ENCODE data around the gene RTF2.

Gene RTF2, protein sequence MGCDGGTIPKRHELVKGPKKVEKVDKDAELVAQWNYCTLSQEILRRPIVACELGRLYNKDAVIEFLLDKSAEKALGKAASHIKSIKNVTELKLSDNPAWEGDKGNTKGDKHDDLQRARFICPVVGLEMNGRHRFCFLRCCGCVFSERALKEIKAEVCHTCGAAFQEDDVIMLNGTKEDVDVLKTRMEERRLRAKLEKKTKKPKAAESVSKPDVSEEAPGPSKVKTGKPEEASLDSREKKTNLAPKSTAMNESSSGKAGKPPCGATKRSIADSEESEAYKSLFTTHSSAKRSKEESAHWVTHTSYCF

DNA sequence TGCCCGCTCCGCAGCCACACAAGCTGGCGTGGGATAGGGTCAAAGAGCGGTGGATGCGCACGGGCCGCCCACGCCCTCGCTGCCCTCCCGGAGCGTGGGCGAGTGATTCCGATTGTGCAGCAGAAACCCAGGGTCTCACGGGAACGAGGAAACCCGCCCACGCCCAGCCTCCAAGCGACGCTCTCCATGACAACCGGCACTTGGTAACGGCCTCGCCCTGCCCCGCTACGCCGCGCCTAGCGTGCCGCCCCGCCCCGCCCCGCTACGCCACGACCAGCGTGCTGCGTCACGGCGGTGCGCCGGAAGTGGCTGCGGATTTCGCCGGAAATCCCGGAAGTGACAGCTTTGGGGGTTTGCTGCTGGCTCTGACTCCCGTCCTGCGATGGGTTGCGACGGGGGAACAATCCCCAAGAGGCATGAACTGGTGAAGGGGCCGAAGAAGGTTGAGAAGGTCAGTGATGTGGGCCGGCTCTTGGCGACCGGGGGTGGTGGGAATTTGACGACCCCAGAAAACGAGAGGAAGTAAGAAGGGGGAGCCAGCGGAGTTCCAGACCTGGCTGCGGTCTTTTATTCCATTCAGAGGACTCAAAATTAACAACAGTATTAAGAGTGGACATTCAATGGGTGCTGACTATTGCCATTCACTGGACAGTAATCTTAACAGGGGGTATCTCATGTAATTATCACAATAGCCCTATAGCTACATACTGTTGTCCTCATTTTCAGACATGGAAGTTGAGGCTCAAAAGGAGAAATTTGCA is at the start of gene RTF2:
TSS of gene RTF2 (plus strand) at position 312 of the 761 bp plus-strand sequence. CDS start at position 383, 71 bp downstream.
- peak; percentile 92 for DNase-seq

DNA sequence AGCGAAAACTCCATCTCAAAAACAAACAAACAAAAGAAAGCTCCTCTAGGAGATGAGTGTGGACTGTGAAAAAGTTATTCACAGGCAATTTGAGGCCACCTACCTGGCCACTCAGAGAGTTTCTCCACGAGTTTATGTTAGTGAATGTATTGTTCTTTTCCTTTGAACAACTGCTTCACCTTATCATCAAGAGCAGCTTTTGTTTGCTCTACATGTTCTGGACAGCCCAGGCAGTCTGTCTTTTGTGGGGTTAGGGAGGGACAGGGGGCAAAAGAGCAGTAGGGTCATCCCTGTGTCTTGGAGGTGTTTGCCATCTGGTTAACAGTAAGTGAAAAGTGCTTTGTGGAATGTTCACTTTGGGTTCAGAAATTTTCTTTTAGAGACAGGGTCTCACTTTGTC is 48.4 kb upstream of the RTF2 start:
- DNase-seq, result no peak

DNA sequence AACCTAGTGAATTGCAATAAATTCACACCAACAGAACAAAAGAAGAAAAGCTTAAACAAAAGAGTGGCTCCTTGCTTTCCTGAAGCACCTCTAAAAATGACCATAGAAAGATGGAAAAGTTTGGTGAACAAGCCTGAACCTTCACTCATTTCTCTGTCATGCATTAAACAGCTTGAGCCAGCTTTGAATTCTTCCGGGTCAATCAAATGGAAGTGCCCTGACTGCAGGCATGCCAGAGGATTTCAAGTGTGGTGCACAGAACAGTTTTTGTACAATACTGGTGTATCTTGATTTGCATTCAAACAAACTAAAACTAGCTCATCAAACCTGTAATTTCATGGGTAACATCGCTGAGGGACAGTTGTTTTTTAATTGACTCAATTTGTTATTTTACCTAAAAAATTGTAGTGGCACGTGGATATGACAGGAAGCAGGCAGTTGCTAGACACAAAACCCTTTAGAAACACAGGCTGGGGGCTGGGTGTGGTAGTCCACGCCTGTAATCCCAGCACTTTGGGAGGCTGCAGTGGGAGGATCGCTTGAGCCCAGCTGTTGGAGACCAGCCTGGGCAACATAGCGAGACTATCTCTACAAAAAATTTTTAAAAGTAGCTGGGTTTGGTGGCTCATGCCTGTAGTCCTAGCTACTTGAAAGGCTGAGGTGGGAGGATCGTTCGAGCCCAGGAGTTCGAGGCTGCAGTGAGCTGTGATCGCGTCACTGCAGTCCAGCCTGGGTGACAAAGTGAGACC is 47.3 kb upstream of the RTF2 start:
- DNase-seq, result no peak

DNA sequence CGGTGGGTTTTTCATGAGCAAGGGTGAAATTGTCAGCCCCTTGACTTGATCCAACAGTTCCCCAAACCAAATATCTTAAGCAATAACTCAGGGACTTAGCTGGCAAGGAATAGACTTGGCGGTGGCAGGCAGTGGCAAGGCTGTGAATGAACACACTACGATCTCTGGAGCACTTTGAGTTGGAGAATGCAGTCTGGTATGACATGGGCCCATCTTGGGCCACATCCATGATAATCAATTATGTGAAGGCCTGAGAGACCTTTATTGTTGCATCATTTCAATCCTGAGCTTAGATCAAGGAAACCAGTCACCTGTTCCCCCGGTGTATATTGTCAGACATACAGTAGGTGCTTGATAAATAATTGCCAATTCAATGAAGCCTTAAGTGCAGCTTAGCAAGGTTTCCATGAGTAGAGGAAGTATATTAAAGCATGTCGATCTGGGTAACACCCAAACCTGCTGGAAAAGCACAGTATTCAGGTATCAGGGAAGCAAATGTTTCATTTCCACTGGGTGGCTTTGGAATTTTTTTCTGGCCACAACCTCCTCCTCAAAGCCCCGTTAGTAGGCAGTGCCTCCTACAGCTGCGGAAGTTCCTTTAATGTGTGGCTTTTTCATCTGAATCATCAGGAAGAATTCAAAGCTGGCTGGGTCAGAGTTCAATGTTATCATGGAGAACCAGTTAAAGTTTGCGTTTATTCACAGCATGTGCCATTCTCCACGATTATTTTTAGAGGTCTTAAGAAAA is 46.2 kb upstream of the RTF2 start:
- DNase-seq, result peak; percentile 82

DNA sequence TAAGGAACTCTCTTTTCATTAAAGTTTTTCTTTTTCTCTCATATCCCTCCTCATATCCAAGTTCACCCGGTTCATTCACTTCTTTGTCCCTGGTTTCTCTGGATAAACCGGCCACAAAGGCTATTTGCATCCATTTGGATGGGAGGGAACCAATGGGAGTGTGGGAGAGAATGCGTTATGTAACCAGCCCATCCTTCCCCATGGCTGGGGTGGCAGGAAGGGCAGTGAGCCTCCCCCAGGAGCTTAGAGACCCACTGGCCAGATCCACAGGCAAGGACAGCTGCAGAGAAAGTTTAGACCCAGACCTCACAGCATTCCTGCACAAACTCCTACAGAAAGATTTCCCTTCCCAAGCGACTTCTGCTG is 45.6 kb upstream of the RTF2 start:
- DNase-seq, result no peak

DNA sequence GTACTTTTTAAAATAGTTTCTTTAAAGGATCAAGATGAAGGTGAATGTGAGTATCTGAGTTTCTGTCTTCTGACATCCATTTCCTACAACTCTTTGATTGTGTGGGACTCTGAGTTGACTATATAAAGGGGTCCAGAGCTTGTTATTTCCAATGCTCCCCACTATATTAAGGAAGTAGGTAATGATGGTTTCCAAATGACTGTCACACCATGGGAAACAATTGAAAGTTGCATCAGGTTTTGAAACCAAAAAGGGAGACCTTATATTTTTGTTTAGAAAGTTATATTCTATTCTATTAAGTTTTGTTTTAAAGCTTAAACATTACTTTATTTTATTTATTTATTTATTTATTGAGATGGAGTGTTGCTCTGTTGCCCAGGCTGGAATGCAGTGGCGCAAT is 45.2 kb upstream of the RTF2 start:
- DNase-seq, result no peak

DNA sequence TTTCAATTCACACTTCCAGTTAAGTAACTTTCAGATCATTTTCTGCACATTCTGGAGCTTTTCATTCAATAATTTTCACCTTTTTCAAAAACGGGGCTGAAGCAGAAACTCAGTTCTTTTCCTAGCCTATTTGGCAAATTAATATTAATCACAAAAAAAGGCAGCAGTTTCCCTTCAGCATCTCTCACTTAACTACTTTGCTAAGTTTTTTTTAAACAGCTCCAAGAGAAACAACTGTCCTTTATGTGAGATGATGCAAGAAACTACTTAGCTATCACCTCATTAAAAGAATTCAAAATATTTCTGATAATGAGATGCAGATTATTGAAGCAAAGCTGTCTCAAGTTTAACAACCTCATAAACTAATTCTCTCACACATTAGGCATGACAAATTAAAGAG is 44.5 kb upstream of the RTF2 start:
- peak; percentile 38 for DNase-seq

DNA sequence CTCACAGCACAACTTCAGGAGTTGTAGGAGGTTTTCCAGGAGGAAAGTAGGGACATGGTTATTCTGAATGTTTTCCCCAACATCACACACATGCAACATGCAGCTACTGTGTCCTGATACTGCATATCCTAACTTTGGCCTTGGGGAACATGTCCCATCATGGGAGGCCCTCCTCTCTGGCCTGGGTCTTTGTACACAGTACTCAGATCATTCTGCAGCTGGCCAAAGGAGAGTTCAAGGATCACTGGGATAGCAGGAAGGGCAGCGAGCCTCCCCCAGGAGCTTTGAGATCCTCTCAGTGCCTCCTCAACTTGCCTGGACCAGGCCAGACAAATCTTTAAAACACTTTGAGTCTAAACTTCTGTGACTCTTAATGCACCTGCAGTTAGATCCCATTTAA is 43.5 kb upstream of the RTF2 start:
- DNase-seq, result no peak

DNA sequence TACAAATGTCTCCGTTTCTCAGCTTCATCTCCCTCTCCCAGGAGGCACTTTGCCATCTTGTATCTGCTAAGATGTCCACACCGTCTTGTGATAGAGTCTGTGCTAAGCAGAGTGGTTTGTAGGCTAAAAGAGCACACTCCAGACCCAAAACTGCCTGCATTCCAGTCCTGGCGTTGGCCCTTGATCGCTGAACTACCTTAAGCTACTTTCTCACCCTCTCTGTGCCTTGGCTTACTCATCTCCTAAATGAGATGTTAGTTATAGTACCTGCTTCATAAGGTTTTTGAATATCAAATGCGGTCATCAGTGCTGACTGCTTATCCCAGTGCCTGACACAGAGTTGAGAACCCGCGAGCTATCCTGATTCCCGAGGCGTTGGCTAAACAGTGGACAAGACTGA is 42.4 kb upstream of the RTF2 start:
- no peak for DNase-seq

DNA sequence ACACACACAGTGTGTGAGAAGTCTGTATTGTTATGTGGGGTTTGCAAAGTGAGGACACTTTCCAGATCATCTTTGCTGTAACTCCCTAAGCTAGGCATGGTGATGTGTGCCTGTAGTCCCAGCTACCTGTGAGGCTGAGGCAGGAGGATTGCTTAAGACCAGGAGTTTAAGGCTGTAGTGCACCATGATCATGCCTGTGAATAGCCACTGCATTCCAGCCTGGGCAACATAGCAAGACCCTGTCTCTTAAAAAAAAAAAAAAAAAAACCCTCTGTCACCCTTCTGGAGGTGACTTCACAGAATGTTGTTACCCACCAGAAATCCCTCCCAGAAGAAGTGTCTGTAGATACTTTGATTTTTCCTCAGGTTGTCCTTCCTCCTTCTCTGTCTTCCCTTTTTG is 41.5 kb upstream of the RTF2 start:
- DNase-seq, result no peak

DNA sequence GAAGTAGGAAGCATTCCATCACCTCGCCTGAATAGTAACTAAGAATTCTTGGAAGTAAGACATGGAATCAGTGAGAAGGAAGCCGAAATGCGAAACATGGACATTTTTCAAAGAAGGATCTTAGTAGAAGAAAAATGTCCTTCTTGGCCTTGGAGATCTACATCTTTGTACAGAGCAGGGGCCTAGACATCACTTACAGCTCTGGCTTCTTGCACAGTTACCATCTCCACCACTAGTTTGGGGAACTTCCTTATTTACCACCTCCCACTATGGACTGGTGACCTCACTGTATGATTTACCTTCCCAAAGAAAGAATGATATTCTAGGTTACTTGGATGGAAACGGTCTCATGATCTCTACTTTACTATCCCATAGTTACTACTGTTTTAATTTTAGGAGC is 40.6 kb upstream of the RTF2 start:
- DNase-seq, result no peak

DNA sequence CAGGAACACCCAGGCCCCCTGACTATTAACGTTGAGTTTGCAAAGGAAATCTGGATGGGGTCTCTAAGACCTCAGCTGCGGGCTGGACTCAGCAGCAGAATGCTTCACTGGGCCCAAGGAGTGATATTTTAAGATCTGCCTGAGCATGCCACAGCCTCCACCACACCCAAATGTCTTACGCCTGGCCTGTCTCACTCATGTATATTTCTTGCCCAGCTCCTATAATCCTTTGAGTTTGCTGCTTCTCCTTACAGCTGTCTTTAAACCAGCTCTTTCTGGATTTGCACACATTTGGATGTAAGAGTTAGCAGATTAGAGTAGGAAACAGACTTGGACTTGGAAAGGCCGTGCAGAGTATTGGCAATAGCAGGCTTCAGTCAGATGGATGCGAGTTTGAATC is 40.0 kb upstream of the RTF2 start:
- no peak for DNase-seq

DNA sequence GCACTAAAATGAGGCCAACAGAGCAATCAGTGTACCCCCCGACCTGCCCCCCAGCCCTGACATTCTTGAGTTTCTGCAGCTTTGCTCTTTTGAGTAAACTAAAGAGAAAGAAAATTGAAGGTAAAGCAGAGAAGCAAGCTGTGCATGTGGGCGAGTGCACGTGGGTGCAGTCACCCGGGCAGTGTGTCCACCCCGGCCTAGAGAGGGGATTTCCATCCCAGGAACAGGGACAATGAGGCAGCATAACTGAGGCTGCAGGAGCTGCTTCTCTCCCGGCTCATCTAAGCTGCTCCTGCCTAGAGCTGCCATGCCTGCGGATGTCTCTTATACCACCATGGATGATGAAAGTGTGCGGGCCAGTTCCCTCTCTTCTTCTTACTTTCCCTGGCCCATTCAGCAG is 39.5 kb upstream of the RTF2 start:
- DNase-seq, result no peak

DNA sequence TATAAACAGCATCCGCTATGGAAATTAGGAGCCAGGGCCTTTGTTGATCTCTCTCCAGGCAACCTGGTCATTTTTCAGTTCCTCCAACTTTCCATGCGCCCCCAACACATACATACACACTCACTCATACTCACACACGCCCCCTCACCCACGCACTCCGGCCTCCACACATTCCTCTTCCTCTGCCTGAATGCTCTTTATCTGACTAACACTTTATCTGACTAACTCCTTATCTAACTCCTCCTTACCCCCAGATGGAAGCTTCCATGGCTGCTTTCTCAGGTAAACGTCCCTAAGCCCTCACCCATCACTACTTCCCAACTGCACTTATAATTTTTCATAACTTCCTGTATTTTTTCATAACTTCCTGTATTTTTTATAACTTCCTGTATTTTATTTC is 38.9 kb upstream of the RTF2 start:
- peak; percentile 79 for DNase-seq

DNA sequence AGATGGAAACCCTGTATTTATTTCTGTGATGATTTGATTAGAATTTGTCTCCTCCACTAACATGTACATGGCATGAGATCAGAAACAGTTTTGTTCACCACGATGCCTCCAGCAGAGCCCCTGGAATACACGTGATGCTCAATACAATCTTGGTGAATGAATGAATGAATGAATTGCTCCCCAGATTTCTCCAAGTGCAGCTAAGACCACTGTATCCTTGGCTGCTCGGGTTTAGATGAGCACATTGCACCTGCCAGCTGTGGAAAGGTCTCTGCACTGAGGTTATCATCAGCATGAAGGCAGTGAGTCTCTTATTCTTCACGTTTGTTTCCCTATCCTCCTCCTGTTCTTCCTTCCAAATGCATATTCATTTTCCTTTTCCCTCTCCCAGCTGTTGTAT is 38.5 kb upstream of the RTF2 start:
- no peak for DNase-seq

DNA sequence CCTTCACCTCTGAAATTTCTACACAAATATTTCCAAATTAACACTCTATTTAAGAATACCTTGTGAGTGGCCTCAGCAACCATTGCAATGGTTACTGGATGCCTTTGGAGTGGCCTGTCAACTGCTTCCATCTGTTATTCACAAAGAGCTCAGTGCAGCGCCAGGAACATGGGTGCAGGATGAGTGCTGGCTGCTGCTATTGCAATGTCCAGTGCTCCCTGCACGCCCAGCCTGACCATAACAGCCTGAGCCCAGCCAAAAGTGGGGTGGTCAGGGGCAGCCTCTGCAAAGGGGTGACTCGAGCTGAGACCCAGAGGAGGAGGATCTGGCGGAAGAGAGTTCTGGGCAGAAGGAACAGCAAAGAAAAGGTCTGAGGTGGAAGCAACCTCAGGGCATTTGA is 38.0 kb upstream of the RTF2 start:
- no peak for DNase-seq

DNA sequence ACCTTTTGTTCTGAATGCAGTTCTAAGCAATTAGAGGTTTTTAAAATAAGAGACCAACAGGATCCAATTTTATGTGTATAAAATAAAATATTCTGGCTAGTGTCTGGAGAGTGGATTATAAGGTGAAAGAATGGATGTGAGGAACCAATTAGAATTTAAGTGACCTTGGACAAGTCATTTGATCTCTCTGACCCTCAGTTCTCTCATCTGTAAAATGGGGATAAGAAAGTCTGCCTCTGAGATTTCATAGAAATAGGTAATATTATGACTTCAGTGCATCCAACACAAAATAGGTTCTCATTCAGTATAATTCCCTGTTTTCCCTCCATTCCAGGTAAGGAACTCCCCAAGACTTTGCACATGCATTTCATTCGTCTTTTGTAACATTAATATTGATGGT is 37.5 kb upstream of the RTF2 start:
- DNase-seq, result no peak

DNA sequence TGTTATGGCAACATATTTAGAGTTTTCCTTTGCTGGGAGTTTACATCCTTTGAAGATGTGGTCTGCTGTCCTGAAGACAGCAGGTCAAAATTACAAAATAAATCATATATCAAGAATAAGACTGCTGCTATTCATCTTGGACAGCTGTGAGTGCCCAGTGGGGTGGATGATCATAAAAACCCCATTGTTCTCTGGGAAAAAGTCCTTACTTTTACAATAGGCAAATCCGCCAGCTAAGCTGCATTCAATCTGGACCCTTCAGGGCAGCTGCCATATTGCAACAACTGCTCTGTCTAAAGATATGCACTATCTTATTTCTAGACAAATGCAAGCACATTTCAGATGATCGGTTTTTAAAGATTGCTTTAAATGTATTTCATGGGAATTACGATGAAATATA is 37.0 kb upstream of the RTF2 start:
- no peak for DNase-seq

DNA sequence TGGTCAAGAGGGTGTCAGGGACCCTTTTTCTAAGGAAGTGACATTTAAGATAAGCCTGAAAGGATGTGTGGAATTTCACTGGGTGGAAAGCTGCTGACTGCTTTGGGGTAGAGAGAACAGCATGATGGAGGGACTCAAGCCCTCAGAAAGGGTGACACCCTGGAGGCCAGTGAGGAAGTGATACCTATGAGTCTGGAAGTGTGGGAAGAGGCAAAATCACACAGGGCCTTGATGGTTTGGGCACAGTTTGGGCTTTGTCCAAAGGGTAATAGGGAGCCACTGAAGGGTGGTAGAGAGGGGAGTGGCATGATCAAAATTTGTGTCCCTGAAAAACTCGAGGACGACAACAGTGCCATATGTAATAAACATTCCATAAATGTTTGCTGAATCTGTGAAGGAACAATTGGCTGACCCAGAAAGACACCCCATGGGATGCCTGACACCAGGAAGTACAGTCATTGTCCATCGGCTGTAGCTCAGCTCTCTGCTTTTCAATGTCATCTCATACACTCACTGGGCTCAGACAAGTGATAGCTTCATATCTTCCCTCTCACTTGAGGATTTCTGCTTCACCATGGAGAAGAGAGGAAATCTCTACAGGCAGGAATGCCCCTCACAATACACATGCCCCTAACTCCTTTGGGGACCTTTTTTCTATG is 35.1 kb upstream of the RTF2 start:
- peak; percentile 40 for DNase-seq

DNA sequence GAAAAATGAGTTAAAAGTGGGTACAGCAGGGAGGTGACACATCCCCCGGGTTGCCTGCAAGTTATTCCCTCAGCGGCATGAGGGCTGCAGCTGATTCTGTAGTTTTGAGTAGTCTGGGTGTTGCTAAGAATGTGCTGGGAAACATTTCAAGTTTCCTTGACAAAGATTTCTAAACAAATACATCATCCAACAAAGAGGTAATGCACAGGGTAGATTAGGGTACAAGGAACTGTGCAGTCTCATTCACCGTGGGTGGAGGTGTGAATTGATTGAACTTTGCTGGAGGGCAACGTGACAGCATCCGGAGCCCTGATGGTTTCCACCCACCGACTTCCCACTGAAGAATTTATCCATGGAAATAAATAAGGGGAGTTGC is 34.6 kb upstream of the RTF2 start:
- DNase-seq, result peak; percentile 73

DNA sequence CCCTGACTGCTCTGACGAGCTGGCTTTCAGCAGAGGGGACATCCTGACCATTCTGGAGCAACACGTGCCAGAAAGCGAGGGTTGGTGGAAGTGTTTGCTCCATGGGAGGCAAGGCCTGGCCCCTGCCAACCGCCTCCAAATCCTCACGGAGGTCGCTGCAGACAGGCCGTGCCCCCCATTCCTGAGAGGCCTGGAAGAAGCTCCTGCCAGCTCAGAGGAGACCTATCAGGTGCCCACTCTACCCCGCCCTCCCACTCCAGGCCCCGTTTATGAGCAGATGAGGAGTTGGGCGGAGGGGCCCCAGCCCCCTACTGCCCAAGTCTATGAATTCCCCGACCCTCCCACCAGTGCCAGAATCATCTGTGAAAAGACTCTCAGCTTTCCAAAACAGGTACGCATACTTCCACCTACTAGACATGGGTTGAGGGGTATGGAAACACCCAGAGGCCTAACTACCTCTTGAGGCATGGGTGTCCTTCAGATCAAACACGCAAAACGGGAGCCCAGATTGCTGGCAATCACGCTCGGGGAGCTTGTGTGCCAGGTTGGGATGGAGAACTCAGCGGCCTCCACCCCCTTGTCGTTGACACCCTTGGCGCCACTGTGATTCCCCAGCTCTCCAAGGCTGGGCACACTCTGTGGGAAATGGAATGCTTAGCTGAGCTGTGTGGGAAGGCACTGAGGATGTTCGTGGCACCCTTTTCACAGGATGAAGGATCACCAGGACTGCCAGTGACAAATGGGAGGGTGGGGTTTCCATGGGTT is 31.0 kb upstream of the RTF2 start:
- DNase-seq, result no peak

DNA sequence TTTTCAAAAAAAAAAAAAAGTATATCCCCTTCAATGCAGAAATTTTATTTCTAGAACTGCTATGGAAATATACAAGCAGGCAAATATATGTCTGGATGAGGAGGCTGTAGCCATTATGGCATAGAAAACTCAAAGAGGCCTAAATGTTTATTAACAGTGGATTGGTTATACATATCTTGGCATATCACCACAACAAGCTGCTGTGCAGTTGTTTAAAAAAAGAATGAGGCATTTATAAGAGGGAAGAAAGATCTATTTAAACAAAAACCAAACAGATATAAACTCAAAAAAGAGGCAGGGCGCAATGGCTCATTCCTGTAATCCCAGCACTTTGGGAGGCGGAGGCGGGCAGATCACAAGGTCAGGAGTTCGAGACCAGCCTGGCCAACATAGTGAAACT is 30.1 kb upstream of the RTF2 start:
- no peak for DNase-seq

All from fibroblast of skin of right quadriceps (primary cell).